NCI-H2196 (cell line): Measurements from ENCODE around the gene RPS6KA5.
"Not testable (repeated sequence)": the region's sequence is repeated elsewhere in the genome, so short reads cannot be mapped to it uniquely, and the experiment has no call there.

Source experiments
- DNase-seq: peaks from one replicate; lab custom pipeline; 2025; ENCODE audit not compliant: unreplicated experiment; lab: John Stamatoyannopoulos, UW

Gene RPS6KA5

DNA sequence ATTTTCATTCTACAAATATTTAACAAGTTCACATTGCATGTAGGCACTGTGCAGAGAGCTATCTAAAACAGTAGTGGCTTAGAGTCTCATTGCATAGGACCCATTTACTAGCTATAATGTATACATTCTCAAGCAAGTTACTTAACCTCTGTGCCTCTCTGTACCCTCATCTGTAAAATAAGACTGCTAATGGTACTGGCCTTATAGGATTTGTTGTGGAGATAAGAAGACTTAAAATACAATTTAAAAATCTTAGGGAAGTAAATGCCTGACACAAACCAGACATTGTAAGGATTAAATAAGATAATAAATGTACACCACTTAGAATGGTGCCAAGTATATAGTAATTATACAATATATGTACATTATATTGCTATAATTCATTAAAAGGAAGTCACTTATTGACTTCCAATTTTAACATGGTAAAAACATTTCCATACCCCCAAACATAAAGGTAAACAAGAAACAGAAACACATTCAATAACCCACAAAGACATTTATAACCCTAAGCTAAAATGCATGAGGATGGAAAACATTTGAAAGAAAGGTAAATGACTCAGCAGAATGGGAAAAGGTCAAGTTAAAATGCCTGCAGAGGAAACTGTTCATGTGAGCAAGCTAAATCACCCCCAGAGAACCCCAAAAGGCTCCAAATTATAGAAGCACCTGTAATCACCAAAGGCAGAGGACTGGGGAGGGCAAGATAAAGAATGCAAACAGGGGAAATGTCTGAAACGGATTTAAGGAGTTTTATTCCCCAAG, 30.8 kb downstream of the RPS6KA5 start:
- DNase-seq: no peak

- DNase-seq: no peak
These were observed 32.9 kb downstream of the RPS6KA5 start for GRCh38 chr14:91027561-91027960.

- DNase-seq: not testable (repeated sequence)
These were observed 37.8 kb downstream of the RPS6KA5 start for GRCh38 chr14:91022622-91023028.

DNA sequence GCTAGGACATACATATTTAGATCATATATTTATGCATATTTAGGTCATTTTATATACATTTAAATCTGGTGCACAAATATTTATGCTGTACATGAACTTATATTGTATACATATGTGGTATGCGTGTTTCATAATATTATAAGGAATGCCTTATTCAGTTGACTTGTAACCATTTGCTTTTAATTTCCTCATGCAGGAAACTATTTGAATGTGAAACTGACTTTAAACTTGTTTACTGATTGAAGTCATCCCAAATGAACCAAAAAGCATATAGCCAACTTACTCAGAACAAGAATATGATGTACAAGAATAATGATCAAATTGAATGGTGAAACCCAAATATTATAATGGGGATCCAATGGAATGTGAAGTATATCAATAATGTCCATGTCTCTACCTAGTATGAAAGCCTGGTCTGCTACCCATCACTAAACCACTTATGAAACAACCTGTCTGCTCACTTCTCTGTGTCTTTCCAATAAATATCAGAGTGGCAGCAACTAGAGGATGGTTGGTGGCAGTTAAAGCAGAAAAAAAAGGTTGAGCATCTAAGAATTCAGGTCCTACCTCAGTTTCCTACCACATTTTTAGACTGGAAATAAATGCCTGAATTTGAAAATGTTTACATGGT, 38.3 kb downstream of the RPS6KA5 start:
- no peak for DNase-seq

DNA sequence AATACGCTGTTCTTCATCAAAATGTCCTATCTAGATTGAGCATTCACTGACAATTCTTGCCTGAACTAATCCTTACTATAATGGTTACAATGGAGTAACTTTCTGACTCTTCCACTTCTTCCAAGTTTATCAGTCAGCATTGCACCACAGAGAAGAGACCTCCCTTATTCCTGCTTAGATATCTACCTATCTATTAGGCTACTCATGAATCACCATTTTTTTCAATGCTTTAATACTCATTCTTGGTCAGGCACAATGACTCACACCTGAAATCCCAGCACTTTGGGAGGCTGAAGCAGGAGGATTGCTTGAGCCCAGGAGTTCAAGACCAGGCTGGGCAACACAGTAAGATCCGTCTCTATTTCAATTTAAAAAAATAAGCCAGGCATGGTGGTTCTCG, 39.3 kb downstream of the RPS6KA5 start:
- DNase-seq: no peak

- DNase-seq: no peak
These were observed 40.8 kb downstream of the RPS6KA5 start for GRCh38 chr14:91019673-91020072.

- no peak for DNase-seq
These were observed 42.0 kb downstream of the RPS6KA5 start for GRCh38 chr14:91018481-91018880.

DNA sequence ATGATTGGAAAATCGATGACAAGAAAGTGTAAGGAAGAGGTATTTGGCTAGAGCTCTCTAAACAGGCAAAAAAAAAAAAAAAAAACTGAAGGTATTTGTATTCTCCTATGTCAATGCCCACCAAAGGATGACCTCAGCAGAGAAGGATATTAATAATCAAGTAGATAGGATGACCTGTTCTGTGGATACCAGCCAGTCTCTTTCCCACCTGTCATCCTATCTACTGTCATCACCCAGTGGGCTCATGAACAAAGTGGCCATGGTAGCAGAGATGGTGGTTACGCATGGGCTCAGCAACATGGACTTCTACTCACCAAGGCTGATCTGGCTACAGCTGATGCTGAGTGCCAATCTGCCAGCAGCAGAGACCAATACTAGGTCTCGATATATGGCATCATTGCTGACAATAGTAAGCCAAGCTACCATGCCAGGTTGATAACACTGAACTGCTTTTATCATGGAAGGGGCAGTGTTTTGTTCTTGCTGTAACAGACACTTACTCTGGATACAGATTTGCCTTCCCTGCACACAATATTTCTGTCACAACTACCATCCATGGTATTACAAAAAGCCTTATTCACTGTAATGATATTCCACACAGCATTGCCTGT, 43.5 kb downstream of the RPS6KA5 start:
- no peak for DNase-seq

- DNase-seq: no peak
These were observed 45.0 kb downstream of the RPS6KA5 start for GRCh38 chr14:91015435-91015834.

- DNase-seq: no peak
These were observed 48.4 kb downstream of the RPS6KA5 start for GRCh38 chr14:91012045-91012444.

- DNase-seq: no peak
These were observed 50.3 kb downstream of the RPS6KA5 start for GRCh38 chr14:91010153-91010533.

DNA sequence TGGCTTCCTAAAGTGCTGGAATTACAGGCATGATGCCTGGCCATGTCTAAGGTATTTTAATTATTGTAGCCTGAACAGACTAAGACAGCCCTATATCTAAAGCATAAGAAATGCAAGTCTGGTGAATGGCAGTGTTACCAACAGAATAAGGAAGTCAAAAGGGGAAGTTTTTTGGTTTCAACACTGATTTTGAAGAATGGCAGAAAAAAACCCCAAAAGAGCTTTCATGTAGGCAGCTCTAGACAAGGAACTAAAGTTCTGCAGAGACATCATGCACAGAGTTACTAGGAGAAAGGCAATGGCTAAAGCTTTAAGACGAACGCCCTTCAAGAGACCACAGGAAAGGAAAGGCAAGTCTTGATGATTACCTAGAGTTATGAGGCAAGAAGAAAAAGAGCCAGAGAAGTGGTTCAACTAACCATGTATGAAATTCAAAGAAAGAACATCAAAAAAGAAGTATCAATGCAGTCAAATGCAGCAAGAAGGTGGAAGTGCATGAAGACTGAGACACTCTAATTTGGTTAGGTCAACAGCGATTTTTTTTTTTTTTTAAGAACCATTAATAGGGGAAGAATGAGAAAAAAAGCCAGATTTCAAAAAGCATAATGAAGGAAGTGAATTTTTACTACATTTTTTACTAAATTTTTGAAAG, 50.8 kb downstream of the RPS6KA5 start:
- DNase-seq: no peak

DNA sequence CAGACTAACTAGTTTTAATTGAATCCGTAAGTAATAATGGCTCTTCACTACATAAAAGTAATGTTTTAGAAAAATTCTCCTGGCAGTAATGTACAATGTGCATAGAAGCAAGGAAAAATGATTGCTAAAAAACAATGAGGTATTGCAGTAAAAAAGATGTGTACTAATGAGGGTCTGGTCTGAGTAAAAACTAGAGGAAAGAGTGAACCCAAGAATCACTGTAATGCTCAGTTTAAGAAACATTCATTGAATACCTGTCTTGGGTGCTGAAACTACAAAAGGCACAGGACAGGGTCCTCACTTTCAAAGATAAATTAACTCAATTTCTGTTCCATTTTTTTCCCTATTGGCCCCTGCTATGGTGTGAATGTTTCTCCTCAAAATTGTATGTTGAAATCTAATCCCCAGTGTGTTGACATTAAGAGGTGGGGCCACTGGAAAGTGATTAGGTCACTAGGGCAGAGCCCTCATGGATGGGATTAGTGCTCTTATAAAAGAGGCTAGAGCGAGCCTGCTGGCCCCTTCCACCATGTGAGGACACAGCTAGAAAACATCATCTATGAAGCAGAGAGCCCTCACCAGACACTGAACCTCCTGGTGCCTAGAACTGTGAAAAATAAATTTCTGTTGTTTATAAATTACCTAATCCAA, 51.6 kb downstream of the RPS6KA5 start:
- no peak for DNase-seq

GRCh38 chr14:91005716-91006115, 54.7 kb downstream of the RPS6KA5 start:
- no peak for DNase-seq

- no peak for DNase-seq
These were observed 55.5 kb downstream of the RPS6KA5 start for GRCh38 chr14:91004987-91005386.

DNA sequence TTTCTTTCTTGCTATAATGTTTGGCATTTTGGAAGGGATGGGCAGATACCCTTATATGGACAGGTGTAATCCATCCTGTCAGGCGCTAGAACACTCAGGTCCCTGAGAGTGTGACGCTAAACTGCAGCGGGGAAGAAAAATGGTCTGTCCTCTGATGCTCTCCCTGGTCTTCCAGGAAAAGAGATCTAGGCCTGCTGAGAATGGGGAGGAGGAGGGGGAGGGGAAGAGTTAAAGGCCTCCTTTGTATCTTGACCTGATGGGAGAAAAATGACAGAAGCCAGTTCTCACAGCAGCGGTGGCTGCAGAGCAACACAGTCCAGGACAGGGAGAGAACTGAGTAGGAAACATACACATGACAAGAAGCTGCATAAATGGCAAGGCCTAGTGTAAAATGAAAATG, 61.1 kb downstream of the RPS6KA5 start:
- no peak for DNase-seq

DNA sequence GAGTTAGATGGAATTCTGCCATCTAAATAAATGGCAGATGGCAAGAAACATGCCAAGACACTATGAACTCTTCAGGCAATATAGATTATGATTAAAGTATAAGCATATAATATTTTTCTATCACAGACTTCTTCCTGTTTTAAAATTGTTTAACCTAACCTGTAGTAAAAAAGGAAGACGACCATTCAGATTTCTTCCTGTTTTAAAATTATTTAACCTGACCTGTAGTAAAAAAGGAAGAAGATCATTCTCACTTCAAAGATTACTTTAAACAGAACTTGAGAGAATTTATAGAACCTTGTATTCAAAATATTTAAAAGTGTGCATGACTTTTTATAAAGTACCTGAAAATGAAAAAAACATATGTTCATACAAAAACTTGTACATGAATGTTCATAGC, 63.5 kb downstream of the RPS6KA5 start:
- no peak for DNase-seq

DNA sequence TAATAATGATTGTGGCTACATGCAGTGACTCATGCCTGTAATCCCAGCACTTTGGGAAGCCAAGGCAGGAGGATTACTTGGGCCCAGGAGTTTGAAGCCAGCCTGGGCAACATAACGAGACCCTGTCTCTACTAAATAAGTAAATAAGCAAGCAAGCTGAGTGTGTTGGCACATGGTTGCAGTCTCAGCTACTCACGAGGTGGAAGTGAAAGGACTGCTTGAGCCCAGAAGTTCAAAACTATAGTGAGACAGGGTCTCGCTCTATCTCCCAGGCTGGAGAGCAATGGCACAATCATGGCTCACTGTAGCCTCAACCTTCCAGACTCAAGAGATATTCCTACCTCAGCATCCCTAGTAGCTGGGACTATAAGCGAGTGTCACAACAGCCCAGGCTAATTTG, 64.7 kb downstream of the RPS6KA5 start:
- no peak for DNase-seq

DNA sequence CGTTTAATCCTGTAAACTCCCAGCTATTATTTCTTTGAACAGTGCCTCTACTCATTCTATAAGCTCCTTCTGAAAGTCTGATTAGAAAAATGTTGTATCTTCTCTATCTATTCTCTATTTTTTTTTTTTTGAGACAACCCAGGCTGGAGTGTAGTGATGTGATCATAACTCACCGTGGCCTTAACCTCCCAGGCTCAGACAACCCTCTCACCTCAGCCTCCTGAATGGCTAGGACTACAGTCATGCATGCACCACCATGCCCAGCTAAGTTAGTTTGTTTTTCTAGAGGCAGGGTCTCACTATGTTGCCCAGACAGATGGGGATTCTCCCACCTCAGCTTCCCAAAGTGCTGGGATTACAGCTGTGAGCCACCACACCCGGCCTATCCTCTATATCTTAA, 66.6 kb downstream of the RPS6KA5 start:
- no peak for DNase-seq

DNA sequence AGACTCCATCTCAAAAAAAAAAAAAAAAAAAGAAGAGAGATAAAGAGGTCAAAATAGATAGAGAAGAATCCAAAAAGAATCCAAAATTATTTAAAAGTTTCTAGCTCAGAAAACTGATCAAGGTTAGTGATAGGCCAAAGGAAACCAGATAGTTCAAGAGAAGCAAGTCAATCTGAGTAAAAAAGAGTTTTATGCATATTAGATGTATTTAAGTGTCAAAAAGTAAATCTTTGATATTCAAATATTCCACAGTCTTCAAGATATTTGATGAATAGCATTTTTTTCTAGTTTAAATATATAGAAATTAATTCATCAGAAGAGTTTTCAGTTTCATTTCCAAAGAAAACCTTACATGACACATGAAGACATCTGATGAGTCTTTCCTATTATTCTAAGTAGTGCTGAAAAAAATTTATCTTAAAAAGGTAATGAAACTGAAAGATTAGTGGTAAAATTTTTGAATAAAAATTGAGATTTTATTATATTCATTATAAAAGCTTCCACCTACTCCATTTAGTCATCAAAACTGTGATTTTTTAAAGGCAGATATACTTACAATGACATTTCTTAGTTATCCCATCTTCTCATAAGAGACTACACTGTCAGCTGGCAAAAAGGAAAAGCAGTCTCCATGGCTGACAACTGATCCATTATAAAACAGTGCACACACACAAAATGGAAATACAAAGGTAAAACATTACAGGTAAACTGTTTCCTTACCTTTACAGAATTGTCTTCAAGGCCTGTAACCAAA, 68.6 kb downstream of the RPS6KA5 start:
- DNase-seq: no peak

DNA sequence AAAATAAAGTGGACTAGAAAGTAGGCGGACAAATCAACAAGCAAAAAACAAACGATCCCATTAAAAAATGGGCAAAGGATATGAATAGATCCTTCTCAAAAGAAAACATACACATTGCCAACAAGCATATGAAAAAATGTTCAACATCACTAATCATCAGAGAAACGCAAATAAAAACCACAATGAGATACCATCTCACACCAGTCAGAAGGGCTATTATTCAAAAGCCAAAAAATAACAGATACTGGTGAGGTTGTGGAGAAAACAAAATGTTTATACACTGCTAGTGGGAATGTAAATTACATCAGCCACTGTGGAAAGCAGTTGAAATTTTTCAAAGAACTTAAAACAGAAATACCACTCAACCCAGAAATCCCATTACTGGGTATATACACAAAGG, 70.3 kb downstream of the RPS6KA5 start:
- no peak for DNase-seq
